Measurements from ENCODE around the gene NEK6. TPM values are rescaled to one million over a fixed set of nuclear protein-coding genes. Genes with fewer than 3 reads are reported as not detected.
A peak's percentile ranks its signal among the peaks of the same experiment; 100 is the strongest.

The NEK6 gene
- total and polyA plus RNA-seq, 2 experiments from 2014 or later, result 14.3 to 27.0 TPM

DNA sequence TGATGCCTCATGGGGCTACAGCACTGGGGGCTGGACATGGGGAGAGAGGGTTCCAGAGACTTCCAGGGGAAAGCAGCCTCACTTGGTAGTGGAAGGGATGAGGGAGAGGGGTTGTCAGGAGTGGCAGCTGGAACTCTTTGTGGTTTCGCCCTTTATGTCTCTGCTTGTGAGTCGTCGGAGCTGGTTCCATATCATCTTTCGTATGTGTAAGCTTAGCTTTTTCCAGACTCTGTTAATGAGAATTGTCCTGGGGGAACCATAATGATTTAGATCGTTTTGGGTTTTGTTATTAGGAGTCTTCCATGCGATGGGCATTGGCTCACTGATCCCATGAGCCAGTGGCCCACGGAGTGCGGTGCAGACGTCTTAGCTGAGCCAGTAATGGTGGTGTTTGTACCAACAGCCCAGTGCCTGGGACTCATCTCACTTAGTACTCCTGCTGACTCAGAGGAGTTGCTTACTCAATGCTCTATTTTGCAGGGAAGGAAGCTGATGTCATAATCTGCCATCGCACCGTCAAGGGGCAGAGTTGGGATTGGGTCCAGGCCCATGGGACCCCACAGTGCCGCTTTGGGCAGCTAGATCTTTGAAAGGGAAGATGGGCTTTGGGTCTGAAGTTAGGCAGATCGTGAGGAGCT, 48.5 kb downstream of the NEK6 start:
- H3K27me3 ChIP-seq, result no peaks in the 10 kb centered on the region
- no peaks in the 10 kb centered on the region for H3K4me1 ChIP-seq (ENCODE audit: low read depth)
- no peaks in the 10 kb centered on the region for H3K36me3 ChIP-seq
- peak in 1 of 2 donors; percentile 87 for DNase-seq (ENCODE audit: low read depth in 1 of 2, low spot score in 1 of 2)
- H3K9me3 ChIP-seq (ENCODE audit: low read depth), result no peaks in the 10 kb centered on the region
- H3K4me3 ChIP-seq, result no peak overlapping the region
- no peak overlapping the region for H3K27ac ChIP-seq
- TF ChIP-seq, protein P1, sequence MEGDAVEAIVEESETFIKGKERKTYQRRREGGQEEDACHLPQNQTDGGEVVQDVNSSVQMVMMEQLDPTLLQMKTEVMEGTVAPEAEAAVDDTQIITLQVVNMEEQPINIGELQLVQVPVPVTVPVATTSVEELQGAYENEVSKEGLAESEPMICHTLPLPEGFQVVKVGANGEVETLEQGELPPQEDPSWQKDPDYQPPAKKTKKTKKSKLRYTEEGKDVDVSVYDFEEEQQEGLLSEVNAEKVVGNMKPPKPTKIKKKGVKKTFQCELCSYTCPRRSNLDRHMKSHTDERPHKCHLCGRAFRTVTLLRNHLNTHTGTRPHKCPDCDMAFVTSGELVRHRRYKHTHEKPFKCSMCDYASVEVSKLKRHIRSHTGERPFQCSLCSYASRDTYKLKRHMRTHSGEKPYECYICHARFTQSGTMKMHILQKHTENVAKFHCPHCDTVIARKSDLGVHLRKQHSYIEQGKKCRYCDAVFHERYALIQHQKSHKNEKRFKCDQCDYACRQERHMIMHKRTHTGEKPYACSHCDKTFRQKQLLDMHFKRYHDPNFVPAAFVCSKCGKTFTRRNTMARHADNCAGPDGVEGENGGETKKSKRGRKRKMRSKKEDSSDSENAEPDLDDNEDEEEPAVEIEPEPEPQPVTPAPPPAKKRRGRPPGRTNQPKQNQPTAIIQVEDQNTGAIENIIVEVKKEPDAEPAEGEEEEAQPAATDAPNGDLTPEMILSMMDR (IDR thresholded peaks at IDR 0.05; ENCODE audit: low read depth, low read length), result no peak

DNA sequence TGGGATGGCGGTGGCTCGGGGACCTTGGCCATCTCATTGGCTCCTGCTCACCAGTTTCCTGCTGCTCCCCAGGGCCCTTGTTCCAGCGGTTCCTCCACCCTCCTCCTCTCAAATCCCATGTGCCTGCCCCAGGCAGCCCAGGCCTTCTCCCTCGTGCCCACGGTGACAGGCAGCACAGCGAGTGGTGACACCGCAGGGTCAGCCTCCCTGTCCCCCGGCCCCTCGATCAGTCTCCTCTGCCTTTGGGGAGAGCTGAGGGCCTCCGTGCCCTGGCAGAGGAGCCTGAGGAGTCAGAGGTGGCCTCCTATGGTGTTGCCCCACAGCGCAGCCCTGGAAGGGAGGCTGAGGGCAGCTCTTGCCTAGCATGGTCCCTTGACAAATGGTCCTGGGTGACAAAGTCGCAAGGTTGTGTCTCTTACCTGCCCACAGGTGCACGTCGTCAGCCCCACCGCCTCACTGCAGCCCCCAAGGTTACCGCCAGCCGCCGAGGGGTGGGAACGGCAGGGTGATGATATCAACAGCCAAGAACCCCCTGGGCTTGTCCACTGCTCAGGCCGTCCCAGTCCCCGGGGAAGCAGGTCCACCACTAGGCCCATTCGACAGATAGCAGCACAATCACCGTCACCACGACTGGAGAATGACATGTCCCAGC, 49.8 kb downstream of the NEK6 start:
- Histone ChIP-seq H3K36me3 (no peaks in the 10 kb centered on the region), H3K27ac (no peak overlapping the region), H3K4me1 (ENCODE audit: low read depth) (no peaks in the 10 kb centered on the region), H3K9me3 (ENCODE audit: low read depth) (no peaks in the 10 kb centered on the region), H3K4me3 (no peak overlapping the region), H3K27me3 (no peaks in the 10 kb centered on the region)
- TF ChIP-seq, protein P1 (IDR thresholded peaks at IDR 0.05; ENCODE audit: low read depth, low read length), result no peak
- no peak for DNase-seq (ENCODE audit: low read depth in 1 of 2, low spot score in 1 of 2)

DNA sequence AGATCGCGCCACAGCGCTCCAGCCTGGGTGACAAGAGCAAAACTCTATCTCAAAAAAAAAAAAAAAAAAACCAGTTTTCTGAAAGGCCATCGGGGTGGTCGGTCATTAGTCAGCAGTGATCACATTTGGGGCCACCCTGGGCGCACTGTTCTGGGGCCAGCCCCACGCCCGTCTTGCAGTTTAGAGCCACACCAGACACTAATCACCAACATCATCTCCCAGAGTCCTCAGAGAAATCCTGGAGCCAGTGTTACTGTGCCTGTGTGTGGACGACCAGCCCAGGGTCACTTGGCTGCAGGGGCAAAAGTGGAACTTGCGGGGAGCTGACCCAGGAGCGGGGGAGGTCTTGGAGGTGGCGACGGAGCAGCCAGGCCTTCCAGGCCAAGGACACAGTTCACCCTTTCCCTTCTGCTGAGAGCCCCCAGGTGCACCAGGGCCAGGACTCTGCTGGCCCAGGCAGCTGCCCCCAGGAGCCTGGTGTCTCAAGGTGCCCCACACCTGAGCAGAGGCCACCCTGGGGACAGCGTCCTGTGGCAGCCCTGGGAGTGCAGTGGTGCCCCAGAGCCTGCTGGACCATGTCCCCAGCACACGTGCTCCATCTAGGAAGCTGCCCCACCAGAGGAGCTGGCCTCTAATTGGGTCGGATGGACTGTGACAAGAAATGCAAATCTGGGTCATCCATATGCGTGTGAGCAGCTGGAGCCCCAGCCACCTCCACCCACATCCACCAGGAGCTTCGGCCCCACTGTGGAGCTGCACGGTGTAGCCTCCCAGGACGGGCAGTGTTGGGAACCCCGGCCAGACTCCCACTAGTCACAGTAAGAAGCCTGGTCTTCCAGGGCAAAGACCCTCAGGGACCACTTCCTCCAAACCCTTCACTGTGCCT, 51.1 kb downstream of the NEK6 start:
- no peaks in the 10 kb centered on the region for H3K36me3 ChIP-seq
- no peak for DNase-seq (ENCODE audit: low read depth in 1 of 2, low spot score in 1 of 2)

DNA sequence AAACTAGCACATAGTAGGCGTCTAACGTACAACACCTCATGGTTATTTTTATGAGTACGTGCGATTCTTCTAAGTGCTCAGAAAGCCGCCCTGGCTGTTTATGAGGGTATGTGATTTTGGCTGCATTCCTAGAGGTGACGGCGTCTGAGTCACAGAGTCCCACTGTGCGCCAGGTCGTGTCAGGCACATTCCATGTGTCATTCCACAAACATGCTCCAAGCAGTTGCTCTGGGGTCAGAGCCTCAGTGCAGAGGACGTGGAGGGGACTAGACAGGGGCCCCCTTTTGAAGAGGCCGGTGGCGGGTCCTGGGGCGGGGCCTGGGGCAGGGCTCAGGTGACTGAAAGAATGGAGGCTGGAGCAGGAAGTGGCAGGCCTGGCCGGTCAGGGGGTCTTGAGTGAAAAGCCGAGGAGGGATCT, 51.9 kb downstream of the NEK6 start:
- TF ChIP-seq, protein P1 (IDR thresholded peaks at IDR 0.05; ENCODE audit: low read depth, low read length), result no peak
- no peak overlapping the region for H3K27ac ChIP-seq
- no peaks in the 10 kb centered on the region for H3K36me3 ChIP-seq
- no peaks in the 10 kb centered on the region for H3K27me3 ChIP-seq
- no peaks in the 10 kb centered on the region for H3K4me1 ChIP-seq (ENCODE audit: low read depth)
- DNase-seq (ENCODE audit: low read depth in 1 of 2, low spot score in 1 of 2), result peak in 1 of 2 donors; percentile 91
- no peaks in the 10 kb centered on the region for H3K9me3 ChIP-seq (ENCODE audit: low read depth)
- no peak overlapping the region for H3K4me3 ChIP-seq

More for the DNA sequence above, 51.1 kb downstream of the NEK6 start:
- TF ChIP-seq, protein P1 (IDR thresholded peaks at IDR 0.05; ENCODE audit: low read depth, low read length), result no peak
- H3K4me3 ChIP-seq, result no peak overlapping the region
- H3K27ac ChIP-seq, result no peak overlapping the region
- H3K27me3 ChIP-seq, result no peaks in the 10 kb centered on the region
- H3K9me3 ChIP-seq (ENCODE audit: low read depth), result no peaks in the 10 kb centered on the region
- H3K4me1 ChIP-seq (ENCODE audit: low read depth), result no peaks in the 10 kb centered on the region

DNA sequence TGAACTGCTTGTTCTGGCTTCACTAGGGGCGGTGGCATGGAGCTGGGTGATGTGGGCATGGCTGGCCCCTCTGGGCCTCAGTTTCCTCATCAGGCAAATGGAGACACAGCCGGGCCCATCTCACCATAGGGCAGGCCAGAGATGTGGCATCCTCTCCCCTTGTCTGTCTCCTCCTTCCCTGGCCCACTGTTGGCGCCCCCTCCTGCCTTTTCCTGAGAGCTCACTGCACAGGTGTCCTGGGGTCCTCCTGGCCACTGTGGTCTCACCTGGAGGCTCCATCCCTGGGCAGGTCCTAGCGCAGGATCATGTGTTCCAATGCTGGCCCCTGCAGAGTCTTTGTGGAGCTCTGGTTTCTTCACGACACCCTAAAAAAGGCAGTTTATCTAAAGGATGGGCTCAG, 53.5 kb downstream of the NEK6 start:
- H3K4me1 ChIP-seq (ENCODE audit: low read depth), result no peaks in the 10 kb centered on the region
- TF ChIP-seq, protein P1 (IDR thresholded peaks at IDR 0.05; ENCODE audit: low read depth, low read length), result no peak

More for the DNA sequence above, 53.5 kb downstream of the NEK6 start:
- DNase-seq (ENCODE audit: low read depth in 1 of 2, low spot score in 1 of 2), result no peak
- Histone ChIP-seq H3K9me3 (ENCODE audit: low read depth) (no peaks in the 10 kb centered on the region), H3K27me3 (no peaks in the 10 kb centered on the region), H3K36me3 (no peaks in the 10 kb centered on the region), H3K4me3 (no peak overlapping the region), H3K27ac (no peak overlapping the region)
